SK-N-SH (cell line): ENCODE results near the gene NOTUM. TPM values are rescaled to one million over a fixed set of nuclear protein-coding genes. Genes with fewer than 3 reads are reported as not detected.

Source experiments
- CTCF ChIA-PET: fragments of 300-600, 350-600 bp; formaldehyde crosslinking; extraction: SDS; loops from one replicate; lab custom pipeline; 2021; lab: Yijun Ruan, JAX
- POLR2A ChIA-PET: fragments of 350-600 bp; sonication (Branson Sonifier 250); formaldehyde crosslinking; extraction: SDS; loops from one replicate; lab custom pipeline; 2020; ENCODE audit warnings: antibody characterized with exemption, inconsistent platforms; lab: Yijun Ruan, JAX
- DNase-seq: peaks from one replicate; pipeline ENCODE4 v3.0.0; 2012
- H2AFZ ChIP-seq: fragments of 200-600 bp; sonication (generic); 2 replicates; pipeline ENCODE4 v1.8.1; 2016; ENCODE audit warnings: antibody characterized with exemption, mild to moderate bottlenecking, low read depth
- H3F3A ChIP-seq: fragments of 200-600 bp; sonication (generic); replicated peaks from 2 replicates; pipeline ENCODE3; 2016; ENCODE audit warnings: antibody characterized with exemption, mild to moderate bottlenecking; ENCODE audit not compliant: insufficient read depth
- H3K27ac ChIP-seq, 2 experiments: fragments of 200-500 bp in 1 of 2; fragments of 200-600 bp in 1 of 2; sonication (Bioruptor generic) in 1 of 2; sonication (generic), shearing (Covaris generic) in 1 of 2; 2 replicates each; pipeline versions ENCODE4 v1.5.1 to v1.6.1; 2014 to 2016; ENCODE audit warnings: low read depth in 2 of 2, inconsistent platforms in 1 of 2, low read length in 1 of 2, mild to moderate bottlenecking in 1 of 2, mixed read lengths in 1 of 2
- H3K27me3 ChIP-seq: fragments of 200-600 bp; sonication (generic), shearing (Covaris generic); 2 replicates; pipeline ENCODE4 v1.6.1; 2016; ENCODE audit warnings: mixed run types; ENCODE audit not compliant: insufficient read depth
- H3K36me3 ChIP-seq, 2 experiments: fragments of 200-500 bp in 1 of 2; fragments of 200-600 bp in 1 of 2; sonication (Bioruptor generic) in 1 of 2; sonication (generic) in 1 of 2; replicated peaks in 1 of 2; 2 replicates each; pipeline versions ENCODE3 to v1.5.1; 2014 to 2016; ENCODE audit warnings: low read length in 1 of 2, mild to moderate bottlenecking in 1 of 2; ENCODE audit not compliant: insufficient read depth in 2 of 2, control insufficient read depth in 1 of 2
- H3K4me1 ChIP-seq, 2 experiments: fragments of 200-500 bp in 1 of 2; fragments of 200-600 bp in 1 of 2; sonication (Bioruptor generic) in 1 of 2; sonication (generic), shearing (Covaris generic) in 1 of 2; 2 replicates each; pipeline versions ENCODE4 v1.5.1 to v1.6.1; 2014 to 2016; ENCODE audit warnings: low read depth in 1 of 2, low read length in 1 of 2, mixed run types in 1 of 2; ENCODE audit not compliant: insufficient read depth in 2 of 2, control insufficient read depth in 1 of 2
- H3K4me2 ChIP-seq: fragments of 200-600 bp; sonication (generic), shearing (Covaris generic); 2 replicates; pipeline ENCODE4 v1.6.1; 2017; ENCODE audit warnings: mixed run types
- H3K4me3 ChIP-seq, 2 experiments: fragments of 200-500 bp in 1 of 2; fragments of 200-600 bp in 1 of 2; sonication (Bioruptor generic) in 1 of 2; sonication (generic), shearing (Covaris generic) in 1 of 2; 2 replicates each; pipeline versions ENCODE4 v1.5.1 to v1.8.1; 2014 to 2016; ENCODE audit warnings: low read depth in 2 of 2, inconsistent platforms in 1 of 2, low read length in 1 of 2, mild to moderate bottlenecking in 1 of 2, mixed read lengths in 1 of 2, moderate library complexity in 1 of 2
- H3K79me2 ChIP-seq: fragments of 200-600 bp; sonication (generic); 2 replicates; pipeline ENCODE4 v1.8.1; 2017; ENCODE audit warnings: mild to moderate bottlenecking; ENCODE audit not compliant: insufficient read depth
- H3K9ac ChIP-seq: fragments of 200-600 bp; sonication (generic); 2 replicates; pipeline ENCODE4 v1.6.1; 2017; ENCODE audit warnings: mixed run types
- H3K9me2 ChIP-seq: fragments of 200-600 bp; sonication (generic); 2 replicates; pipeline ENCODE4 v1.6.1; 2017; ENCODE audit warnings: mixed run types
- H3K9me3 ChIP-seq: fragments of 200-600 bp; sonication (generic); 2 replicates; pipeline ENCODE4 v1.6.1; 2017; ENCODE audit warnings: mixed run types, mild to moderate bottlenecking, moderate library complexity
- H4K20me1 ChIP-seq: fragments of 200-600 bp; sonication (generic); 2 replicates; pipeline ENCODE4 v1.6.1; 2017; ENCODE audit warnings: mild to moderate bottlenecking, mixed run types; ENCODE audit not compliant: insufficient read depth
- CHD2 ChIP-seq: fragments of 150-350 bp; IDR thresholded peaks from 2 replicates; pipeline ENCODE4 v1.6.1; 2018; ENCODE audit warnings: low read length; ENCODE audit not compliant: partially characterized antibody
- CTCF ChIP-seq: fragments of 200-600 bp; sonication (generic); IDR thresholded peaks from 2 replicates; pipeline ENCODE4 v1.6.1; 2017; ENCODE audit warnings: antibody characterized with exemption, mild to moderate bottlenecking, moderate library complexity
- ELF1 ChIP-seq: IDR thresholded peaks from 2 replicates; pipeline ENCODE4 v1.4.0; 2012
- EZH2phosphoT487 ChIP-seq: fragments of 200-600 bp; sonication (generic); IDR thresholded peaks from 2 replicates; pipeline ENCODE4 v1.6.1; 2017; ENCODE audit warnings: low read depth, mixed run types, mild to moderate bottlenecking, antibody characterized with exemption, moderate library complexity, borderline replicate concordance
- FOSL2 ChIP-seq: IDR thresholded peaks from 2 replicates; pipeline ENCODE4 v1.4.0; 2012; ENCODE audit warnings: low read depth, mild to moderate bottlenecking, moderate library complexity, borderline replicate concordance
- GABPA ChIP-seq: IDR thresholded peaks from 2 replicates; pipeline ENCODE4 v1.4.0; 2012; ENCODE audit warnings: low read depth, mild to moderate bottlenecking
- MAX ChIP-seq: IDR thresholded peaks from 2 replicates; pipeline ENCODE4 v1.4.0; 2012; ENCODE audit warnings: low read depth
- MEF2A ChIP-seq: IDR thresholded peaks from 2 replicates; pipeline ENCODE4 v1.4.0; 2012; ENCODE audit warnings: low read depth, borderline replicate concordance
- MXI1 ChIP-seq: IDR thresholded peaks from 2 replicates; pipeline ENCODE4 v1.6.1; 2012; ENCODE audit warnings: mild to moderate bottlenecking, low read depth, low read length, improper control_type of control experiment
- POLR2AphosphoS5 ChIP-seq: IDR thresholded peaks from 2 replicates; pipeline ENCODE4 v1.6.1; 2012; ENCODE audit warnings: low read depth, low read length
- REST ChIP-seq: IDR thresholded peaks from 2 replicates; pipeline ENCODE4 v1.6.1; 2012; ENCODE audit warnings: mild to moderate bottlenecking, low read depth, low read length, moderate library complexity
- RFX5 ChIP-seq: IDR thresholded peaks from 2 replicates; pipeline ENCODE4 v1.6.1; 2012; ENCODE audit warnings: mild to moderate bottlenecking, improper control_type of control experiment, low read length
- RXRA ChIP-seq: IDR thresholded peaks from 2 replicates; pipeline ENCODE4 v1.4.0; 2012; ENCODE audit warnings: low read depth, mild to moderate bottlenecking, borderline replicate concordance
- SMC3 ChIP-seq: IDR thresholded peaks from 2 replicates; pipeline ENCODE4 v1.6.1; 2012; ENCODE audit warnings: low read depth, low read length, improper control_type of control experiment
- TAF1 ChIP-seq: IDR thresholded peaks from 2 replicates; pipeline ENCODE4 v1.6.1; 2012; ENCODE audit warnings: low read depth, mild to moderate bottlenecking, low read length, moderate library complexity, borderline replicate concordance
- TCF12 ChIP-seq: IDR thresholded peaks from 2 replicates; pipeline ENCODE4 v1.4.0; 2012
- TEAD4 ChIP-seq: IDR thresholded peaks from 2 replicates; pipeline ENCODE4 v1.4.0; 2012; ENCODE audit warnings: mild to moderate bottlenecking, borderline replicate concordance; ENCODE audit not compliant: insufficient read depth
- USF1 ChIP-seq: IDR thresholded peaks from 2 replicates; pipeline ENCODE4 v1.4.0; 2012; ENCODE audit warnings: low read depth, borderline replicate concordance
- USF2 ChIP-seq: fragments of 150-350 bp; IDR thresholded peaks from 2 replicates; pipeline ENCODE4 v1.6.1; 2017; ENCODE audit warnings: antibody characterized with exemption, low read length, low read depth, borderline replicate concordance
- YY1 ChIP-seq: IDR thresholded peaks from 2 replicates; pipeline ENCODE4 v1.4.0; 2012; ENCODE audit warnings: low read depth, mild to moderate bottlenecking
- WGBS: methylation state at CpG from one replicate; pipeline ENCODE4 v1.1.6; 2017; ENCODE audit warnings: low lambda C conversion rate; 5-methylcytosine and 5-hydroxymethylcytosine counted together
- polyA plus RNA-seq, 3 experiments: library from polyadenylated mRNA; depleted of rRNA; stranded (reverse); fragments of >200 nt; gene quantifications; 2 replicates each; pipeline ENCODE4 v1.2.3, GENCODE V29; 2012

Gene NOTUM
- polyA plus RNA-seq, 1 of the 3 experiments (the other 2 are of a cell fraction) = 0.33 TPM

GRCh38 chr17:81923302-81924260 lies 37.4 kb downstream of the NOTUM start:
- no peak overlapping the region for H3K9ac ChIP-seq
- 74% methylated on average over 31 of the region's 32 CpGs for WGBS
- H3K79me2 ChIP-seq = peaks cover 83% of the 10 kb centered on the region
- ChIA-PET CTCF (interaction anchor here (1.0 to 11.7 kb wide), 6 partner anchors 11 to 97 kb away, joined by 3 to 107 read pairs (median 6); partner anchors contain the start of gene NOTUM), POLR2A (interaction anchor here (0.7 to 1.7 kb wide), 2 partner anchors 53 to 82 kb away, joined by 3 to 8 read pairs; partner anchors contain the start of gene ARHGDIA)
- H2AFZ ChIP-seq = no peak overlapping the region
- peak overlapping the region; percentile 6; the same call in 1 of the 2 replicates for H3K4me2 ChIP-seq
- H4K20me1 ChIP-seq = peaks cover 73% of the 10 kb centered on the region
- no peaks in the 10 kb centered on the region for H3K27me3 ChIP-seq
- H3K4me1 ChIP-seq = peaks cover 15 to 24% of the 10 kb centered on the region in 2 experiments; a peak in 2 of 4 replicates
- no peak overlapping the region; a peak in 1 of 4 replicates for H3K27ac ChIP-seq
- H3K9me2 ChIP-seq = no peaks in the 10 kb centered on the region
- DNase-seq = no peak
- peaks cover 11% of the 10 kb centered on the region for H3F3A ChIP-seq
- no peaks in the 10 kb centered on the region for H3K9me3 ChIP-seq
- H3K36me3 ChIP-seq = peaks cover 9 to 40% of the 10 kb centered on the region in 2 experiments
- H3K4me3 ChIP-seq = no peak overlapping the region
- no peak for TF ChIP-seq TCF12
- no peak for TF ChIP-seq ELF1
- TF ChIP-seq YY1 = no peak
- TF ChIP-seq CHD2 = no peak
- no peak for TF ChIP-seq TAF1
- no peak for TF ChIP-seq RXRA
- no peak for TF ChIP-seq FOSL2
- TF ChIP-seq TEAD4 = no peak
- no peak for TF ChIP-seq USF1
- TF ChIP-seq EZH2phosphoT487 = no peak
- no peak for TF ChIP-seq MXI1
- no peak for TF ChIP-seq POLR2AphosphoS5
- TF ChIP-seq CTCF = no peak
- TF ChIP-seq MEF2A = no peak
- TF ChIP-seq USF2 = no peak
- TF ChIP-seq SMC3 = no peak
- TF ChIP-seq REST = no peak
- no peak for TF ChIP-seq GABPA
- TF ChIP-seq RFX5 = no peak
- no peak for TF ChIP-seq MAX
